IPS-20b (cell line): ENCODE data around the gene CIAPIN1.
A peak's percentile ranks its signal among the peaks of the same experiment; 100 is the strongest.

Experiments
- H3K27ac ChIP-seq: one replicate; pipeline ENCODE4 v1.5.1; 2013; ENCODE audit warnings: low read length
- H3K27me3 ChIP-seq: 2 replicates; pipeline ENCODE4 v1.6.1; 2013; ENCODE audit warnings: mild to moderate bottlenecking, low read length, inconsistent platforms; ENCODE audit not compliant: insufficient read depth
- H3K36me3 ChIP-seq: 2 replicates; pipeline ENCODE4 v1.6.1; 2013; ENCODE audit warnings: low read depth, mild to moderate bottlenecking, inconsistent platforms, low read length, moderate library complexity; ENCODE audit not compliant: insufficient read depth
- H3K4me1 ChIP-seq: 2 replicates; pipeline ENCODE4 v1.6.1; 2013; ENCODE audit warnings: mild to moderate bottlenecking, control low read depth, inconsistent platforms, low read length, moderate library complexity; ENCODE audit not compliant: insufficient read depth
- H3K4me3 ChIP-seq: 2 replicates; pipeline ENCODE4 v1.5.1; 2013; ENCODE audit warnings: mild to moderate bottlenecking, low read length, inconsistent platforms
- H3K9ac ChIP-seq: 2 replicates; pipeline ENCODE4 v1.6.1; 2013; ENCODE audit warnings: low read depth, mild to moderate bottlenecking, inconsistent platforms, low read length, moderate library complexity
- H3K9me3 ChIP-seq: 2 replicates; pipeline ENCODE4 v1.6.1; 2013; ENCODE audit warnings: mild to moderate bottlenecking, low read depth, low read length, inconsistent platforms; ENCODE audit not compliant: insufficient read depth

CIAPIN1 gene

GRCh38 chr16:57427824-57428223 is 19.4 kb downstream of the CIAPIN1 start:
- H3K27me3 ChIP-seq, result no peaks in the 10 kb centered on the region
- H3K9ac ChIP-seq, result no peak overlapping the region
- H3K36me3 ChIP-seq, result peaks cover 55% of the 10 kb centered on the region
- no peaks in the 10 kb centered on the region for H3K9me3 ChIP-seq
- no peak overlapping the region for H3K4me3 ChIP-seq
- no peaks in the 10 kb centered on the region for H3K4me1 ChIP-seq
- H3K27ac ChIP-seq, result no peak overlapping the region

DNA sequence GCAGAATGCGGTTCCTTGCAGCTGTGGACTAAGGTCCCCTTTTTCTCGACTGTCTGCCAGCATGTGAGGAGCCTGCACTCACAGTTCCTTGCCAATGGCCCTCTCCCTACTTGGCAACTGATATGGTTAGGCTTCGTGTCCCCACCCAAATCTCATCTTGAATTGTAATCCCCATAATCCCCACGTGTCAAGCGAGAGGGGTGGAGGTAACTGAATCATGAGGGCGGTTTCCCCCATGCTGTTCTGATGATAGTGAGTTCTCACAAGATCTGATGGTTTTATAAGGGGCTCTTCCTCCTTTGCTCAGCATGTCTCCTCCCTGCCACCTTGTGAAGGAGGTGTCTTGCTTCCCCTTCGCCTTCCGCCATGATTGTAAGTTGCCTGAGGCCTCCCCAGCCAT is 19.9 kb downstream of the CIAPIN1 start:
- no peaks in the 10 kb centered on the region for H3K4me1 ChIP-seq

GRCh38 chr16:57426356-57426755 is 20.8 kb downstream of the CIAPIN1 start:
- Histone ChIP-seq H3K4me3 (no peak overlapping the region), H3K9me3 (no peaks in the 10 kb centered on the region), H3K4me1 (no peaks in the 10 kb centered on the region), H3K36me3 (peaks cover 40% of the 10 kb centered on the region), H3K27ac (no peak overlapping the region), H3K27me3 (no peaks in the 10 kb centered on the region), H3K9ac (no peak overlapping the region)

More for the DNA sequence above, 19.9 kb downstream of the CIAPIN1 start:
- no peaks in the 10 kb centered on the region for H3K27me3 ChIP-seq
- H3K36me3 ChIP-seq, result peaks cover 50% of the 10 kb centered on the region
- H3K4me3 ChIP-seq, result no peak overlapping the region
- H3K9ac ChIP-seq, result no peak overlapping the region
- H3K9me3 ChIP-seq, result no peaks in the 10 kb centered on the region
- H3K27ac ChIP-seq, result no peak overlapping the region

DNA sequence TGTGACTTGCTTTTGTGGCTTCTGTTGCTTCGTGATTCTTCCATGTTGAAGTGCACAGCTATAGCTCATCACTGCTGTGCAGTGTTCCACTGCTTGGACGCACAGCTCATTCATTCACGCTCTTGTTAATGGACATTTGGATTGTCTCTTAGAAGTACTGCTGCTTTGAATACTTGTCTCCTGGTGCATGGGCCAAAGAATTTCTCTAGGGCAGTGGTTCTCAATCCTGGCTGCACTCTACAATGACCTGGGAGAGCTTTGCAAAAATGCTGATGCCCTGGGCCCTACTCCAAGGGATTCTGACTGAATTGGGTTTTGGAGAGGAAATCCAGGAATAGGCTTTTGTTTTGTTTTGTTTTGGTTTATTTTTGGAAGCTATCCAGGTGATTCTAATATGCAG is 22.6 kb downstream of the CIAPIN1 start:
- Histone ChIP-seq H3K9me3 (no peaks in the 10 kb centered on the region), H3K9ac (no peak overlapping the region), H3K4me1 (no peaks in the 10 kb centered on the region), H3K27me3 (no peaks in the 10 kb centered on the region), H3K36me3 (peaks cover 22% of the 10 kb centered on the region), H3K27ac (no peak overlapping the region), H3K4me3 (no peak overlapping the region)

DNA sequence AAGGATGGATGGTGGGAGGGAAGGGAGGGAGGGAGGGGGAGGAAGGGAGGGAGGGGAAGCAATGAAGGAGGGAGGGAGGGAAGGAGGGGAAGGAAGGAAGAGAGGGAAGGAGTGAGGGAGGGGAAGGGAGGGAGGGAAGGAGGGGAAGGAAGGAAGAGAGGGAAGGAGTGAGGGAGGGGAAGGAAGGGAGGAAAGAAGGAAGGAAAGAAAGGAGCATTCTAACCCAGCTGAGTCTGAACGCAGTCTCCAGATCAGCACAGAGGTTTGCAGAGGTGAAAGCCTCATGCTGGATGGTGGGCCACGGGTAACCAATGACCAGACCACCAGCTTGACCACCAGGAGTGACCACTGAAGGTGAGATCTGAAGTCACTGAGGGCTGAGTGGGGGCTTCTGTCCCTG is 24.0 kb downstream of the CIAPIN1 start:
- Histone ChIP-seq H3K9ac (no peak overlapping the region), H3K27me3 (no peaks in the 10 kb centered on the region), H3K27ac (no peak overlapping the region), H3K36me3 (peaks cover 11% of the 10 kb centered on the region), H3K9me3 (no peaks in the 10 kb centered on the region), H3K4me3 (no peak overlapping the region), H3K4me1 (no peaks in the 10 kb centered on the region; the same call in 1 of the 2 replicates)

DNA sequence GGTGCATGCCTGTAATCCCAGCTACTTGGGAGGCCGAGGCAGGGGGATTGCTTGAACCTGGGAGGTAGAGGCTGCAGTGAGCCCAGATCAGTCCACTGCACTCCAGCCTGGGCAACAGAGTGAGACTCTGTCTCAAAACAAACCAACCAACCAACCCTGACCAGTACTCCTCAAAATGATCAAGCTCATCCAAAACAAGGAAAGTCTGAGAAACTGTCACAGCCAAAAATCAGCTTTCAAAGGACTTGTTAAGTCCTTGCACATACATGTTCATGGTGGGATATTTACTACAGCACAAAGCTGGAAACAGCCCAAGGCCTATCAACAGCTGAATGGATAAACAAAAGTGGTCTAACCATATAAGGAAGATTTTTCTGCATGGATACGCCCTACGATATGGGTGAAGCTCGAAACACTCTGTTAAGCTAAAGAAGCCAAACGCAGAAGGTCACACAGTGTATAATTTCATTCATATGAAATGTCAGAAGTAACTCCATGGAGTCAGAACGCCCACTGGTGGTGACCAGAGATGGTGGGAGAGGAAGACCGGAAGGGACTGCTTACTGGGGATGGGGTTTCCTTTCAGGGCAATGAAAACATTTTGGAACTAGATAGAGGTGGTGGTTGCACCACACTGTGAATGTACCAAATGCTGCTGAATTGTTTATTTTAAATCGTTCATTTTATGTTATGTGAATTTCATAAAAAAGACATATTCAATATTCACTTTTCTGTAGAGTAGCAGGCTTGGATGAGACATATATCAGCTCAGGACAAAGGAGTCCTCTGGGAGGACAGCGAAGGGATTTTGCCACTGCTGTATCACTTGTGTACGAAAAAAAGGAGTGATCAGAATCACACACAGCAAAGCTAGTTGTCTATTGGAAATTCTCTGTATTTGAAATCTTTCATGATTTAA is 24.9 kb downstream of the CIAPIN1 start:
- no peak overlapping the region for H3K4me3 ChIP-seq

DNA sequence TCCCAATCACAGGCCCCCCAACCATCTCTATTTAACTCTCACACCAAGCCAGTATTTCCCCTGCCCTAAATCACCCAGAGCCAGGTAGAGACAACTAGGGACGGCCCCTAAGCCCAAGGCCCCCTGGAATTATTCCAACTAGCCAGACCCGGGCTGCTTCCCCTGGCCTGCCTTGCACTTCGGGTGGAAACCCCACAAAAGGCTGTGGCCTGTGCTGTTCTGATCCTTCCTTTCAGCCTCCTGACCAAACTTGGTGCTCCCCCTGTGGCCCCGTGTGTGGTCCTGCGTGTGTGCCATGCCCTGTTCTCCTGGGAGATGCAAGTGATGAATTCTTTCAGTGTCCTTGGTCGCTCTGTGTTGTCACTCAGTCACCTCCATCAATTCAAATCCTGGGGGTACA is 27.7 kb downstream of the CIAPIN1 start:
- Histone ChIP-seq H3K4me1 (no peaks in the 10 kb centered on the region; the same call in 1 of the 2 replicates), H3K4me3 (no peak overlapping the region), H3K36me3 (no peaks in the 10 kb centered on the region), H3K9ac (0 out of 2 replicates have a peak overlapping the region, but pooled peaks have one; percentile 14), H3K27me3 (no peaks in the 10 kb centered on the region), H3K9me3 (no peaks in the 10 kb centered on the region), H3K27ac (no peak overlapping the region)

More for the DNA sequence above, 24.9 kb downstream of the CIAPIN1 start:
- Histone ChIP-seq H3K9ac (no peak overlapping the region), H3K27ac (no peak overlapping the region), H3K4me1 (no peaks in the 10 kb centered on the region; the same call in 1 of the 2 replicates), H3K9me3 (no peaks in the 10 kb centered on the region), H3K27me3 (no peaks in the 10 kb centered on the region), H3K36me3 (peaks cover 3% of the 10 kb centered on the region; the same call in 1 of the 2 replicates)

DNA sequence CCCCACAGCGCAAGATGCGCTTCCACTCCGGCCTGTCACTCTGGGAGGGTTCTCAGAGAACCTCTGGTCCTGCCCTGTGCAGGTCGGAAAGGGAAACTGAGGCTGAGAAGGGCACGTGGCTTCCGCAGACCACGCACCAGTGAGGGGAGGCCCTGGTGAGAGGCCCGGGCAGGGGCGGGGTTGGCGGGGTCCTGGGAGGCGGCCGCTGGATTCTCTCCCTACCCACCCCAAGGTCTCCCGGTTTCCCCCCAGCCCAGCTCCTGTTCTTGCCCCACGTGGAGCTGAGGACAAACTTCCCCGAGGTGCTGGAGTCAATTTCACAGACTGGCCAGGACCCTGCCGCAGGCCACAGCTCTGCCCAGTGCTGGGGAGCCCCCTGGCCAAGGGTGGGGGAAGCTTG is 31.1 kb downstream of the CIAPIN1 start:
- Histone ChIP-seq H3K27ac (no peak overlapping the region), H3K9me3 (no peaks in the 10 kb centered on the region), H3K36me3 (no peaks in the 10 kb centered on the region), H3K4me3 (peak overlapping the region; percentile 58; the same call in 1 of the 2 replicates), H3K9ac (peak overlapping the region; percentile 80; the same call in 1 of the 2 replicates), H3K4me1 (no peaks in the 10 kb centered on the region; the same call in 1 of the 2 replicates), H3K27me3 (no peaks in the 10 kb centered on the region)

- Histone ChIP-seq H3K9me3 (no peaks in the 10 kb centered on the region), H3K27ac (no peak overlapping the region), H3K27me3 (no peaks in the 10 kb centered on the region), H3K4me1 (no peaks in the 10 kb centered on the region), H3K36me3 (no peaks in the 10 kb centered on the region), H3K4me3 (no peak overlapping the region), H3K9ac (no peak overlapping the region)
These were observed 33.5 kb downstream of the CIAPIN1 start for GRCh38 chr16:57413733-57414132.

DNA sequence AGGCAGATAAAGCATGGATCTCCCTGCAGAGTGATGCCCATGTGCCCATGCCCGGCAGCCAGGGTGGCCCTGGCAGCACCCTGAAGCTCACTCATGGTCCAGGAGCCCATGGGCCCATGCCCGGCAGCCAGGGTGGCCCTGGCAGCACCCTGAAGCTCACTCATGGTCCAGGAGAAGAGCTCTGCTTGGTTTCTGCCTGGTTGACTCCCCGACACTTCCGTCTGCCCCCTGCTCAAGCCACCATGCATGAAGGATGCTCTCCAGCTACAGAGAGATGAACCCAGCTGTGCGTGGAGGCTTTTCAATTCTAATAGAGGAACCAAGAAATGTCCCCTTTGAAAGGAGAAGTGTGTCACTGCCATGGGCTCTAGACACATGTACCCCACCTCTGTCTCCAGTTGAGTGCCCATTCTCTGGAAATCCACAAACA is 33.9 kb downstream of the CIAPIN1 start:
- Histone ChIP-seq H3K9me3 (no peaks in the 10 kb centered on the region), H3K27me3 (no peaks in the 10 kb centered on the region), H3K4me1 (no peaks in the 10 kb centered on the region), H3K9ac (no peak overlapping the region), H3K4me3 (no peak overlapping the region), H3K27ac (no peak overlapping the region), H3K36me3 (no peaks in the 10 kb centered on the region)

DNA sequence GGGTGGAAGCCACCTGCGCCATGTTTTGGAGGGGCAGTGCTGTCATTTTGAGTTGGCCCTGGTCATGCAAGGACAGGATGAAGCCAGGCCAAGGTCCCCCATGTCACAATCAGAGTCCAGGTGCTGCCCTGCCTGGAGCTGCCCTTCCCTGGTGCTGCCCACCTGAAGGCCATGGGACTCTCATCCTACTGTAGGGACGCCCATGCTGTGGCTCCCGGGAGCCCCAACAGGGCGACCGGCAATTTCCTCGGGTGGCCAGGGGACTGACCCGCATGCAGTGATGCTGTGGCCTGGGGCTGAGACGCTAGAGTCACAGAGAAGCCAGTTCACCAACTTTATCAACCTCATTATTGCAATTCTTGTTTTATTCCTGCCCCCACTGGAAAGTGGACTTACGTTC is 34.6 kb downstream of the CIAPIN1 start:
- Histone ChIP-seq H3K27ac (no peak overlapping the region), H3K9me3 (no peaks in the 10 kb centered on the region), H3K36me3 (no peaks in the 10 kb centered on the region), H3K4me1 (no peaks in the 10 kb centered on the region), H3K27me3 (no peaks in the 10 kb centered on the region), H3K4me3 (no peak overlapping the region), H3K9ac (no peak overlapping the region)

DNA sequence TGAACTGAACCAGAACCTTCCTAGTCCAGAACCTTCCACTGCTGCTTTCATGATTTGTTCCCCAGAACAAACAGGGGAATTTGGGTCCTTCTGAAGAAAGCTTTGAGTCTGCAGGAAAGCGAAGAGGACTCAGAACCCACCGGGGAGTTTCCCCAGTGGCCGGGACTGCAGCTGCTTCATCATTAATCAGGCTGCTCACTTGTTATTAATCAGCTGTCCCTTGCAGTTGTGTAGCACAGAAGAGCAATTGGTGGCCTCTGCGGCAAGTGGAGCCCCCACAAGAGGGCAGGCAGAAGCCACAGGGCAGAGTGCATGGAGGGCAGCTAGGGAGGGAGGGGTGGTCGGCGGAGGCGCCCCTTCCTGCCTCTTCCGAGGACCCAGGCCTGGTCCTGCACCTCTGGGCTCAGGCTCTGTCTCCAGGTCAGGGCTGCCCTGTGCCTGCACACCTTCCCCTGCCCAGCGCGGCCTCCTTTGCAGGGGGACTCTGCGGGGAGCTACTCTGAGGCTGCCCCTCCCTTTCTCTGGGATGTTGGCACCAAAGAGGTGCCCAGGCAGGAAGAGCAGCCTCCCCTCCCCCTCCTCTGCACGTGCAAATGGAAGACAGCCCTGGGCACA is 35.7 kb downstream of the CIAPIN1 start:
- no peaks in the 10 kb centered on the region for H3K4me1 ChIP-seq
- H3K27me3 ChIP-seq, result no peaks in the 10 kb centered on the region
- H3K36me3 ChIP-seq, result no peaks in the 10 kb centered on the region

More for the DNA sequence above, 35.7 kb downstream of the CIAPIN1 start:
- Histone ChIP-seq H3K27ac (no peak overlapping the region), H3K9ac (no peak overlapping the region), H3K4me3 (no peak overlapping the region), H3K9me3 (no peaks in the 10 kb centered on the region)
